Heart right ventricle (tissue), 16 donors: ENCODE results near the gene COL4A6. TPM values are rescaled to one million over a fixed set of nuclear protein-coding genes. Genes with fewer than 3 reads are reported as not detected.

Experiments
- ATAC-seq, 8 donors: fragments of 200-7000 bp; cut with Tn5 transposase; one replicate each; pipeline ENCODE4 v1.9.1; 2020; ENCODE audit warnings: mild to moderate bottlenecking in 8 of 8, moderate library complexity in 8 of 8, moderate number of reproducible peaks in 1 of 8
- DNase-seq, 2 donors: peaks; one replicate each; pipeline ENCODE4 v3.0.0-alpha.2; 2020
- H3K27ac ChIP-seq, 10 donors: fragments of 200-600 bp; sonication (generic) in 2 of 10; one replicate each; pipeline versions ENCODE4 v1.5.0 to v1.8.0; 2020 to 2022; ENCODE audit warnings: mild to moderate bottlenecking in 3 of 10
- H3K27me3 ChIP-seq, 7 donors: fragments of 200-600 bp; one replicate each; pipeline ENCODE4 v1.8.0; 2021 to 2022; ENCODE audit warnings: mild to moderate bottlenecking in 2 of 7
- H3K36me3 ChIP-seq, 9 donors: fragments of 200-600 bp; sonication (generic) in 1 of 9; one replicate each; pipeline versions ENCODE4 v1.5.0 to v1.8.0; 2020 to 2022; ENCODE audit warnings: mild to moderate bottlenecking in 2 of 9
- H3K4me1 ChIP-seq, 9 donors: fragments of 200-600 bp; sonication (generic) in 1 of 9; one replicate each; pipeline versions ENCODE4 v1.5.0 to v1.8.0; 2020 to 2022; ENCODE audit warnings: mild to moderate bottlenecking in 4 of 9
- H3K4me3 ChIP-seq, 10 donors: fragments of 200-600 bp; sonication (generic) in 2 of 10; one replicate each; pipeline versions ENCODE4 v1.5.0 to v1.8.0; 2020 to 2022; ENCODE audit warnings: mild to moderate bottlenecking in 7 of 10, moderate library complexity in 2 of 10
- H3K9me3 ChIP-seq, 11 donors: fragments of 200-600 bp in 10 of 11; sonication (generic) in 2 of 11; one replicate each; pipeline versions ENCODE4 v1.5.0 to v1.8.0; 2013 to 2022; ENCODE audit warnings: mild to moderate bottlenecking in 2 of 11, control low read depth in 1 of 11, moderate library complexity in 1 of 11
- WGBS, 2 donors: extraction: QIAGEN DNeasy Blood & Tissue Kit; methylation state at CpG; one replicate each; pipeline ENCODE4 v1.1.7; 2013; ENCODE audit warnings: inconsistent platforms in 1 of 2; 5-methylcytosine and 5-hydroxymethylcytosine counted together
- intact Hi-C, 10 donors: fragments of 100-400 bp; cut with DNase I; formaldehyde crosslinking; loops; one replicate each; pipeline versions ENCODE4 v1.11.1 to v1.14.2; 2022
- polyA plus RNA-seq, 2 donors: library from polyadenylated mRNA; stranded (reverse); fragments of 200-250 nt; gene quantifications; one replicate each; pipeline ENCODE4 v1.2.3, GENCODE V29; 2013
- total RNA-seq, 10 donors: library from RNA; stranded (reverse); fragmentation: NEBNext Ultra II Directional in 3 of 10; extraction: Animal tissue kit (Norgen Biotek cat#: 25700) in 3 of 10; gene quantifications; one replicate each; pipeline versions ENCODE4 v1.2.1 to v1.2.4, GENCODE V29; 2021 to 2023
- TF ChIP-seq, protein P1 (sequence below), 9 donors: fragments of 200-600 bp; sonication (generic) in 2 of 9; IDR thresholded peaks; one replicate each; pipeline versions ENCODE4 v1.5.0 to v1.8.0; 2021 to 2022; ENCODE audit warnings: antibody characterized with exemption in 9 of 9, mild to moderate bottlenecking in 5 of 9, moderate library complexity in 1 of 9
- donor health status: Arrhythmogenic right ventricular cardiomyopathy.
- donor health status: ischemic (EF 13 %, LVEDD 7.1; RV severe dilation, severe dysfunction).
- donor health status: healthy with polysubstance abuse.
- donor health status: DM: no; HTN: yes; CAD: no.
- donor health status: DM: no; HTN: no; CAD: no.
- donor health status: ischemic (EF 25% LVEDD 6.9; RV normal size, moderate dysfunction).
- donor health status: ischemic (EF 25% LVEDD 5.7; RV mildly dilated, moderate dysfunction).
- donor health status: healthy.
- donor health status: DM: yes; HTN: yes; CAD: no.
- donor health status: Ischemic cardiomyopathy.
- donor health status: ischemic (EF 35%, LVEDD 5.7; RV mildly dilated, moderate dysfunction).
- donor health status: nonischemic (EF 11% LVEDD 7.7; RV severe dilation, severe dysfunction).
- donor health status: DM: yes; HTN: yes; CAD: no.
- donor health status: PGD.
- donor health status: ischemic (EF 29% LVEDD 5.4; RV normal size, mild dysfunction).
- donor health status: nonischemic (EF 23%, LVEDD 6.1; RV moderate dilation, normal function).

Gene COL4A6
- total and polyA plus RNA-seq, 12 donors: 1.7 to 10.8 (median 7.6) TPM

DNA sequence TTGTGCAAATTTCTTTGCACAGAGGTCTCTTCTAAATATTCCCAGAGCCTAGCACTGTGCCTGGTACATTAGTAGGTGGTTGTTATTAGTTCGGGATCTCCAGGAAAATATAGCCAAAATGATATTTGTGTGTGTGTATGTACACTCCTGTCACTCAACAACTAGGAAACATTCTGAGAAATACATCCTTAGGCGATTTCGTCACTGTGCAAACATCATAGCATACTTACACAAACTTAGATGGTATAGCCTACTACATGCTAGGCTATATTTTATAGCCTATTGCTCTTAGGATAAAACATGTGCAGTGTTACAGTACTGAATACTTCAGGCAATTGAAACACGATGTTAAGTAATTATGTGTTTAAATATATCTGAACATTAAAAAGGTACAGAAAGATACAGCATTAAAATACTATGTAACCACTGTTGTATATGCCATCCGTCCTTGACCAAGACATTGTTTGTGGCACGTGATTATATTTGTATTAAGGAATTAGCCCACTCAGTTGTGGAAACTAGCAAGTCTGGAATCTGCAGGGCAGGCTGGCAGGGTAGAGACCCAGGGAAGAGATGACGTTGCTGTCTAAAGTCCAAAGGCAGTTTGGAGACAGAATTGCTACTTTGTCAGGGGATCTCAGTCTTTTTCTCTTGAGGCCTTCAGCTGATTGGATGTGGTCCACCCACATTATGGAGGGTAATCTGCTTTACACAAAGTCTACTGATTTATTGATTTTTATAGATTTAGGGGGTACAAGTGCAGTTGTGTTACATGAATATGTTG is 106.9 kb downstream of the COL4A6 start:
- 90 to 94% methylated on average over 7 of the region's 7 CpGs for WGBS, 2 donors
- TF ChIP-seq, protein P1, sequence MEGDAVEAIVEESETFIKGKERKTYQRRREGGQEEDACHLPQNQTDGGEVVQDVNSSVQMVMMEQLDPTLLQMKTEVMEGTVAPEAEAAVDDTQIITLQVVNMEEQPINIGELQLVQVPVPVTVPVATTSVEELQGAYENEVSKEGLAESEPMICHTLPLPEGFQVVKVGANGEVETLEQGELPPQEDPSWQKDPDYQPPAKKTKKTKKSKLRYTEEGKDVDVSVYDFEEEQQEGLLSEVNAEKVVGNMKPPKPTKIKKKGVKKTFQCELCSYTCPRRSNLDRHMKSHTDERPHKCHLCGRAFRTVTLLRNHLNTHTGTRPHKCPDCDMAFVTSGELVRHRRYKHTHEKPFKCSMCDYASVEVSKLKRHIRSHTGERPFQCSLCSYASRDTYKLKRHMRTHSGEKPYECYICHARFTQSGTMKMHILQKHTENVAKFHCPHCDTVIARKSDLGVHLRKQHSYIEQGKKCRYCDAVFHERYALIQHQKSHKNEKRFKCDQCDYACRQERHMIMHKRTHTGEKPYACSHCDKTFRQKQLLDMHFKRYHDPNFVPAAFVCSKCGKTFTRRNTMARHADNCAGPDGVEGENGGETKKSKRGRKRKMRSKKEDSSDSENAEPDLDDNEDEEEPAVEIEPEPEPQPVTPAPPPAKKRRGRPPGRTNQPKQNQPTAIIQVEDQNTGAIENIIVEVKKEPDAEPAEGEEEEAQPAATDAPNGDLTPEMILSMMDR (IDR thresholded peaks at IDR 0.05): no peak
- Histone ChIP-seq H3K9me3 (no peaks in the 10 kb centered on the region), H3K4me1 (no peaks in the 10 kb centered on the region), H3K36me3 (no peaks in the 10 kb centered on the region), H3K27ac (no peak overlapping the region), H3K4me3 (no peak overlapping the region), H3K27me3 (peaks cover 0 to 38% (median 0%) of the 10 kb centered on the region in 7 donors)
- ATAC-seq (no peak), DNase-seq (no peak)
- intact Hi-C loops: no loop called here

DNA sequence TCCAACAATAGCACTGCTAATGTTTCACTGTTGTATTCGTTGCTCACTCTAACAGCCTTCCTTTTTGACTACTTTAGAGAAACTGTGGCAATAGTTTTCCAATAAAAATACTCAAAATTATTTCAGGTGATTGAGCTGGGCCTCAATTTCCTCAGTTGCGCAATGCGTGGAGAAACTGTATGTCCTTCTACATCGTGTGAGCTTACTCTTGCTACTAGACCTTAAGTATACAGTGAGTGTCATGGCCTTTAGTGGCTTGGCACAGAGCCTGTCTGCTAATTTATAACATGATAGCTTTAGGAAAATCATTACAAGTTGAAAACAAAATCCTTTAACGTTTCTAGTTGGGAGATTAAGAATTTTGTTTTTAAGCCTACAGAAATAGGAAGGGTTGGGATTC is 114.5 kb downstream of the COL4A6 start:
- Histone ChIP-seq H3K9me3 (no peaks in the 10 kb centered on the region), H3K27ac (no peak overlapping the region), H3K36me3 (no peaks in the 10 kb centered on the region), H3K4me3 (no peak overlapping the region), H3K4me1 (no peaks in the 10 kb centered on the region), H3K27me3 (peaks cover 0 to 45% (median 0%) of the 10 kb centered on the region in 7 donors)
- intact Hi-C loops: loop anchor here in 1 of 10 donors (10.0 kb wide), 1 partner anchor 1219 kb away; no protein-coding TSS in a partner anchor
- ATAC-seq (no peak), DNase-seq (no peak)
- TF ChIP-seq, protein P1 (IDR thresholded peaks at IDR 0.05): no peak
- 74 to 77% methylated on average over 5 of the region's 5 CpGs for WGBS, 2 donors

DNA sequence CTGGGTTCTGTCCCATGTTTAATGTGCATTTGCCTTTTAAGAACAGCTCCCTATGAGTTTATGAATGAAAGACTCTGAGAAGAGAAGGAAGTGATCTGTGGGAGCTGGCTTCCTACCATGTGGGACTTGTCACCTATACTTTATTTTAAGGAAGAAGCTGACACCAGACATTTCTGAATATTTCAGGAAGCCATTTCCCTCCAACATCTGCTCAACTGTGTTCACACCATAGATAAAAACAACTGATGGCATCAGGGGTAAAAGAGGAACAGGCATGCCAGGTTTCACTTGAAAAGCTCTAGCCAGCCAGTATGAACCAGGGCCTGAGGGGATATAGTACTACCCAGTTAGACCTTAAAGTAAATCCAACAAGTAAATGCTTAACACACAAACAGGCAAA is 116.0 kb downstream of the COL4A6 start:
- TF ChIP-seq, protein P1 (IDR thresholded peaks at IDR 0.05): no peak
- Histone ChIP-seq H3K4me3 (no peak overlapping the region), H3K36me3 (no peaks in the 10 kb centered on the region), H3K9me3 (no peaks in the 10 kb centered on the region), H3K27me3 (peaks cover 0 to 46% (median 0%) of the 10 kb centered on the region in 7 donors), H3K27ac (no peak overlapping the region), H3K4me1 (no peaks in the 10 kb centered on the region)
- DNase-seq: no peak
- intact Hi-C loops: loop anchor here in 1 of 10 donors (10.0 kb wide), 1 partner anchor 1217 kb away; no protein-coding TSS in a partner anchor
- no peak for ATAC-seq

DNA sequence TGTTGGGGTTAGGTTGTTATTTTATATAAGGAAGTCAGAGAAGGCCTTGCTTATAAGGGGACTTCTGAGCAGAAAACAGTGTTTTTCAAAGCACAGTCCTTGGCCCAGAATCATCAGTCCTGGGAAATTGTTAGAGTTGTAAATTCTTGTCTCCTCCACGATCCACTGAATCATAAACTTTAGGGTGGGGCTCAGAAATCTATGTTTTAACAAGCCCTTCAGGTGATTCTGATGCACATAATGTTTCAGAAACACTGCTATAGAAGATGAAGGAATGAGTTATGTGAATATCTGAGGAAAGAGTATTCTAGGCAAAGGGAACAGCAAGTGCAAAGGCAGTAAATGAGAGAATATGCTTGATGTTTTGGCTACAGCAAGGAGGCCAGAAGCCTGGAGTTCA is 121.8 kb downstream of the COL4A6 start:
- peaks cover 0 to 2% (median 0%) of the 10 kb centered on the region in 9 donors for H3K4me1 ChIP-seq
- intact Hi-C loops: loop anchor here in 2 of 10 donors (10.0 kb wide), 2 partner anchors 78 to 128 kb away; no protein-coding TSS in a partner anchor
- TF ChIP-seq, protein P1 (IDR thresholded peaks at IDR 0.05): no peak
- H3K36me3 ChIP-seq: no peaks in the 10 kb centered on the region
- H3K27ac ChIP-seq: no peak overlapping the region
- ATAC-seq (no peak), DNase-seq (no peak)
- peaks cover 0 to 34% (median 0%) of the 10 kb centered on the region in 7 donors for H3K27me3 ChIP-seq
- H3K4me3 ChIP-seq: no peak overlapping the region
- no peaks in the 10 kb centered on the region for H3K9me3 ChIP-seq
- WGBS, 2 donors: 87% methylated on average over 1 of the region's 1 CpG
